HG03097 (cell line): ENCODE results near the gene CBARP.

Experiments
- ATAC-seq: cut with Tn5 transposase; IDR thresholded peaks from one replicate; pipeline ENCODE4 v1.9.1; 2021; ENCODE audit not compliant: unreplicated experiment, low FRiP score

The CBARP gene

GRCh38 chr19:1228161-1228957 lies 9.4 kb downstream of the CBARP start:
- ATAC-seq = no peak

GRCh38 chr19:1227304-1228054 lies 10.3 kb downstream of the CBARP start:
- ATAC-seq = no peak

- ATAC-seq = no peak
These were observed 11.1 kb downstream of the CBARP start for GRCh38 chr19:1226522-1227303.

GRCh38 chr19:1226227-1226518 lies 11.6 kb downstream of the CBARP start:
- no peak for ATAC-seq

GRCh38 chr19:1225440-1226226 lies 12.2 kb downstream of the CBARP start:
- no peak for ATAC-seq

- no peak for ATAC-seq
These were observed 13.0 kb downstream of the CBARP start for GRCh38 chr19:1224847-1225246.

GRCh38 chr19:1224047-1224825 lies 13.6 kb downstream of the CBARP start:
- no peak for ATAC-seq

- ATAC-seq = no peak
These were observed 14.6 kb downstream of the CBARP start for GRCh38 chr19:1223018-1223855.

- no peak for ATAC-seq
These were observed 15.4 kb downstream of the CBARP start for GRCh38 chr19:1222394-1222793.

GRCh38 chr19:1221904-1222255 lies 15.9 kb downstream of the CBARP start:
- ATAC-seq = no peak

GRCh38 chr19:1220976-1221903 lies 16.6 kb downstream of the CBARP start:
- no peak for ATAC-seq

- ATAC-seq = no peak
These were observed 17.3 kb downstream of the CBARP start for GRCh38 chr19:1220477-1220930.

- ATAC-seq = no peak
These were observed 17.9 kb downstream of the CBARP start for GRCh38 chr19:1219786-1220476.

- no peak for ATAC-seq
These were observed 18.8 kb downstream of the CBARP start for GRCh38 chr19:1218751-1219567.

- ATAC-seq = no peak
These were observed 20.4 kb downstream of the CBARP start for GRCh38 chr19:1217366-1217765.

- no peak for ATAC-seq
These were observed 21.0 kb downstream of the CBARP start for GRCh38 chr19:1216756-1217155.
